ENCODE measurements around the gene MEGF6. TPM values are rescaled to one million over a fixed set of nuclear protein-coding genes. Genes with fewer than 3 reads are reported as not detected.

The MEGF6 gene
- total RNA-seq, 2 experiments from 2014 or later = 57.5 to 62.2 TPM

DNA sequence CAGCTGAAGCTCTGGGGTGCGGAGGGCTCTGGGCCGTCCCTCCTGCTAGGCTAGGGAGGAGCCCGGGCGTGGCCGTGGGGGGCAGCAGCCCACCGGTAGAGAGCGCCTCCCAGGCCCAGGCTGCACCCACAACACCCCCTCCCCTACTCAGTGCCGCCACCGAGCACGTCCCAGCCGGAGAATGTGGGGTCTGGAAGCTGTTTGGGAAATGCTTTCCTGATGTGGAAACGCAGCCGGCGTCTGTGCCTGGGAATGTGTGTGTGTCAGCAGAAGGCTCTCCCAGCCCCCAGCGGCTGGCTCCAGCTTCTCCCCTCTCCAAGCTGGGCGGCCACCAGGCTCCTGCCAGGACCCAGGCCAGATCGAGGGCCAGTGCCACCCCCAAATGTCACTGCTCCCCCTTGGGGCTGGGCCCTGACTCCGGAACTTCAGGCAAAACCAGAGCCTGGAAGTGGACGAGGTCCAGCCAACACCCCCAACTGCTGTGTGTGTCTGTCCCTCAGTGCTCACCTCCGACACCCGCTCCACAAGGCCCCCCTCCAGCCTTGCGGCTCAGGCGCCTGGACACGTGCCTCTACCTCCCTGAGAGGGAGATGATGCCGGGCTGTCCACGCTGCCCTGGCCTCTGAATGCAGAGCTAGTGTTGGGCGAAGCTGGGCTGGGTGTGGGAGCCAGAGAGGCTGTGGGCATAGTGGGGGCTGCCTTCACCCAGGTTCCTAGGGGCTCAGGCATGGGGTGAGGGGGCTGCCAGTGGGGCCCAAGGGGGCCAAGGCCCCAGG is 74.7 kb downstream of the MEGF6 start:
- H3K36me3 Mint-ChIP-seq (ENCODE audit: low read depth) = no peaks in the 10 kb centered on the region
- intact Hi-C loops (cut with DNase I, micrococcal nuclease) = no loop called here
- ChIA-PET CTCF (interaction anchor here (0.6 kb wide), 1 partner anchor 1342 kb away, joined by 3 read pairs; no protein-coding TSS in a partner anchor), POLR2A (no interaction called here)
- DNase-seq (no peak), ATAC-seq (ENCODE audit: poor library complexity) (no peak)
- Histone ChIP-seq H3K9me3 (ENCODE audit: control insufficient read depth in 1 of 2, insufficient read depth in 1 of 2, low read length in 2 of 2) (no peaks in the 10 kb centered on the region), H3K4me3 (ENCODE audit: low read length) (no peak overlapping the region), H3K27me3 (ENCODE audit: control insufficient read depth in 1 of 2, insufficient read depth in 2 of 2, low read length in 2 of 2) (no peaks in the 10 kb centered on the region), H3K4me1 (ENCODE audit: insufficient read depth, low read length) (peaks cover 4% of the 10 kb centered on the region), H3K27ac (ENCODE audit: low read depth in 1 of 2, low read length in 2 of 2) (no peak overlapping the region), H3K36me3 (ENCODE audit: insufficient read depth, low read length) (no peaks in the 10 kb centered on the region)
- H3K4me1 Mint-ChIP-seq (ENCODE audit: low read depth) = peaks cover 2% of the 10 kb centered on the region
- H3K4me3 Mint-ChIP-seq = no peak overlapping the region
- TF ChIP-seq, protein P1, sequence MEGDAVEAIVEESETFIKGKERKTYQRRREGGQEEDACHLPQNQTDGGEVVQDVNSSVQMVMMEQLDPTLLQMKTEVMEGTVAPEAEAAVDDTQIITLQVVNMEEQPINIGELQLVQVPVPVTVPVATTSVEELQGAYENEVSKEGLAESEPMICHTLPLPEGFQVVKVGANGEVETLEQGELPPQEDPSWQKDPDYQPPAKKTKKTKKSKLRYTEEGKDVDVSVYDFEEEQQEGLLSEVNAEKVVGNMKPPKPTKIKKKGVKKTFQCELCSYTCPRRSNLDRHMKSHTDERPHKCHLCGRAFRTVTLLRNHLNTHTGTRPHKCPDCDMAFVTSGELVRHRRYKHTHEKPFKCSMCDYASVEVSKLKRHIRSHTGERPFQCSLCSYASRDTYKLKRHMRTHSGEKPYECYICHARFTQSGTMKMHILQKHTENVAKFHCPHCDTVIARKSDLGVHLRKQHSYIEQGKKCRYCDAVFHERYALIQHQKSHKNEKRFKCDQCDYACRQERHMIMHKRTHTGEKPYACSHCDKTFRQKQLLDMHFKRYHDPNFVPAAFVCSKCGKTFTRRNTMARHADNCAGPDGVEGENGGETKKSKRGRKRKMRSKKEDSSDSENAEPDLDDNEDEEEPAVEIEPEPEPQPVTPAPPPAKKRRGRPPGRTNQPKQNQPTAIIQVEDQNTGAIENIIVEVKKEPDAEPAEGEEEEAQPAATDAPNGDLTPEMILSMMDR (IDR thresholded peaks at IDR 0.05) = no peak
- no peaks in the 10 kb centered on the region for H3K27me3 Mint-ChIP-seq
- no peak overlapping the region for H3K27ac Mint-ChIP-seq
- H3K9me3 Mint-ChIP-seq = no peaks in the 10 kb centered on the region

DNA sequence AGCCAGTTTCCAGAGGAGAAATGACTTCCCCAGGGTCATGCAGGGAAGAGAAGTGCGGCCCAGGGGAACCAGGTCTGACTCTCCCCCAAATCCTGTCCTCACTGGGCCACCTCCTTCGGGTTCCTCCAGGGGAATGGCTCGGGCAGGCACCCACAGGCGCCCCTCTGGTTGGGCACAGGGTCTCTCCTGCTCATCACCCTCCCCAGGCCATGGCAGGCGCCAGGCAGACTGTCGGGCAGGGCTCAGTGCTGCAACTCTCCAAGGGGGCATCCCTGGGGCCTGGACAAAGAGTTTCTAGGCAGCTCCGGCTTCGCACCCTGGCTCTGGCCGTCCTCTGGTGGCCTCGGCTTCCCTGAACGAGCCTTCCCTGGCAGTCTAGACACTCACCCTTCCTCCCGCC is 75.6 kb downstream of the MEGF6 start:
- no peaks in the 10 kb centered on the region for H3K36me3 Mint-ChIP-seq (ENCODE audit: low read depth)
- no peaks in the 10 kb centered on the region for H3K36me3 ChIP-seq (ENCODE audit: insufficient read depth, low read length)
- no peaks in the 10 kb centered on the region for H3K27me3 ChIP-seq (ENCODE audit: control insufficient read depth in 1 of 2, insufficient read depth in 2 of 2, low read length in 2 of 2)
- CTCF ChIA-PET = no interaction called here
- no peak overlapping the region for H3K27ac Mint-ChIP-seq
- no peak for ATAC-seq (ENCODE audit: poor library complexity)
- peaks cover 5% of the 10 kb centered on the region for H3K4me1 Mint-ChIP-seq (ENCODE audit: low read depth)
- intact Hi-C loops (cut with DNase I, micrococcal nuclease) = no loop called here
- no peak for DNase-seq
- no peak overlapping the region for H3K4me3 ChIP-seq (ENCODE audit: low read length)
- POLR2A ChIA-PET = no interaction called here
- H3K4me1 ChIP-seq (ENCODE audit: insufficient read depth, low read length) = peaks cover 5% of the 10 kb centered on the region
- H3K9me3 ChIP-seq (ENCODE audit: control insufficient read depth in 1 of 2, insufficient read depth in 1 of 2, low read length in 2 of 2) = no peaks in the 10 kb centered on the region
- H3K4me3 Mint-ChIP-seq = no peak overlapping the region
- H3K27ac ChIP-seq (ENCODE audit: low read depth in 1 of 2, low read length in 2 of 2) = no peak overlapping the region
- no peaks in the 10 kb centered on the region for H3K9me3 Mint-ChIP-seq
- no peaks in the 10 kb centered on the region for H3K27me3 Mint-ChIP-seq
- TF ChIP-seq, protein P1 (IDR thresholded peaks at IDR 0.05) = no peak

DNA sequence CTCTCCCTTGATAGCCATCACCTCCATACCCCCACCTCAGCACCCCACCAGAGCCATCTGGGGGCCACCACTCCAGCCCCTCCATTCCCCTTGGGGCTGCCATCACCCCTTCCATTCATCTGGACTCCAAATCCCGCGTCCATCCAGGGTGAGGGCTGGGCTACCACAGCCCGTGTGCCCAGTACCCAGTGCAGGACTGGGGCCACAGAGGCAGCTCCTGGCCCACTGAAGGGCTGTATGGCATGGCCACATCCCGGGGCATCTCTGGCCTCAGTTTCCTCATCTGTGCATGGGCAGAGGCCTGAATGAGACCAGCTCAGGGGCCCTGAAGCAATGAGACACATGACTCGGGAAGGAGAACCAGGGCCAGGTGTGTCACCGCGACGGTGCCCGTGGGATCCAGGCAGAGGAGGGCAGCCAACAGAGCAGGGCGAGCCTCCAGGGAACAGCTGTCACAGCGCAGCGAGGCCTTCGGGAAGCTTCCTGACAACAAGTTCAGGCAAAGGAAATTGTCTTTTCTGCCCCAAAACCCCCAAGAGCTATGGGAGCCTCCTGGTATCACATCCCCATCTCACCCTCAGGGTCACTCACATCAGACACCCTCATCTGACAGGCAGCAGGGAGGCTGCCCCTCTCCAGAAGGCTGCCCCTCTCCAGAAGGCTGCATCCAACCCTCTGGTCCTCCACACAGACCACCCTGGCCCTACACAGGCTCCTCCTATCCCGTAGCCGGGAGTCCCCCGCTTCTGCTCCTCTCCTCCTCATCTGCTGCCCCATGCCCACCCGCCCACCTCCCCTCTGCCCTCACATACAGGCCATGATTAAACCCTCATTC is 76.3 kb downstream of the MEGF6 start:
- ChIA-PET CTCF (no interaction called here), POLR2A (no interaction called here)
- H3K36me3 Mint-ChIP-seq (ENCODE audit: low read depth) = no peaks in the 10 kb centered on the region
- H3K27me3 Mint-ChIP-seq = no peaks in the 10 kb centered on the region
- ATAC-seq (ENCODE audit: poor library complexity) = no peak
- no peak for DNase-seq
- H3K27ac ChIP-seq (ENCODE audit: low read depth in 1 of 2, low read length in 2 of 2) = no peak overlapping the region
- no peaks in the 10 kb centered on the region for H3K36me3 ChIP-seq (ENCODE audit: insufficient read depth, low read length)
- H3K27me3 ChIP-seq (ENCODE audit: control insufficient read depth in 1 of 2, insufficient read depth in 2 of 2, low read length in 2 of 2) = no peaks in the 10 kb centered on the region
- TF ChIP-seq, protein P1 (IDR thresholded peaks at IDR 0.05) = no peak
- peaks cover 10% of the 10 kb centered on the region for H3K4me1 Mint-ChIP-seq (ENCODE audit: low read depth)
- intact Hi-C loops (cut with DNase I, micrococcal nuclease) = no loop called here
- H3K9me3 ChIP-seq (ENCODE audit: control insufficient read depth in 1 of 2, insufficient read depth in 1 of 2, low read length in 2 of 2) = no peaks in the 10 kb centered on the region
- peaks cover 12% of the 10 kb centered on the region for H3K4me1 ChIP-seq (ENCODE audit: insufficient read depth, low read length)
- no peak overlapping the region for H3K27ac Mint-ChIP-seq
- no peaks in the 10 kb centered on the region for H3K9me3 Mint-ChIP-seq
- no peak overlapping the region for H3K4me3 Mint-ChIP-seq
- H3K4me3 ChIP-seq (ENCODE audit: low read length) = no peak overlapping the region

Data from CD4-positive, alpha-beta T cell (primary cell).